K562 (cell line): ENCODE data around the gene ZFP36. TPM values are rescaled to one million over a fixed set of nuclear protein-coding genes. Genes with fewer than 3 reads are reported as not detected.
A peak's percentile ranks its signal among the peaks of the same experiment; 100 is the strongest.

Experiments used
- CXXC5 ChIP-seq: fragments of 250-450 bp; sonication (Bioruptor Pico); IDR thresholded peaks from 2 replicates; pipeline ENCODE4 v1.8.0; 2022; ENCODE audit warnings: inconsistent platforms, mild to moderate bottlenecking, moderate library complexity
- MCM5 ChIP-seq: fragments of 450-650 bp; IDR thresholded peaks from 2 replicates; pipeline ENCODE4 v1.6.1; 2016; ENCODE audit warnings: low read depth
- PML ChIP-seq: IDR thresholded peaks from 2 replicates; pipeline ENCODE4 v1.6.1; 2012; ENCODE audit warnings: low read length, inconsistent platforms
- RBFOX2 ChIP-seq: fragments of 200-400 bp; formaldehyde crosslinking; IDR thresholded peaks from 2 replicates; pipeline ENCODE4 v1.6.1; 2017; ENCODE audit warnings: low read depth, mild to moderate bottlenecking, low read length, moderate library complexity
- YY1 ChIP-seq, 3 experiments: IDR thresholded peaks; 2 replicates each; pipeline ENCODE4 v1.6.1; 2011; ENCODE audit warnings: low read length in 2 of 3, mild to moderate bottlenecking in 2 of 3, moderate library complexity in 2 of 3, borderline replicate concordance in 1 of 3, control low read depth in 1 of 3, low read depth in 1 of 3; ENCODE audit not compliant: insufficient read depth in 3 of 3, insufficient replicate concordance in 2 of 3, control insufficient read depth in 1 of 3, insufficient read length in 1 of 3; ENCODE audit errors: extremely low read depth in 1 of 3
- ZBED1 ChIP-seq: IDR thresholded peaks from 2 replicates; pipeline ENCODE4 v1.6.1; 2014
- polyA plus RNA-seq, 8 experiments: library from polyadenylated mRNA; depleted of rRNA in 4 of 8; stranded (reverse) in 5 of 8; unstranded in 3 of 8; fragments of >200 nt; fragmentation: Nextera tagmentation in 2 of 8; fragmentation: Illumina TruSeq in 1 of 8; extraction: Ambion mirVana in 2 of 8; extraction: Trizol in 1 of 8; gene quantifications; 2 replicates each; pipeline versions ENCODE4 v1.2.1 to v1.2.3, GENCODE V29; 2011 to 2014; ENCODE audit warnings: inconsistent platforms in 1 of 8, missing spikeins in 1 of 8
- total RNA-seq, 7 experiments: library from RNA; depleted of rRNA in 6 of 7; stranded (reverse); fragments of >200 nt in 6 of 7; fragmentation: Illumina TruSeq in 2 of 7; extraction: Trizol in 2 of 7; gene quantifications; 2 replicates each; pipeline versions ENCODE4 v1.2.1 to v1.2.3, GENCODE V29; 2011 to 2021; ENCODE audit warnings: low replicate concordance in 1 of 7
- TF ChIP-seq, protein P1 (sequence below): sonication (generic); IDR thresholded peaks from 2 replicates; pipeline ENCODE4 v1.6.1; 2016
- TF ChIP-seq, protein P2 (sequence below): fragments of 250-450 bp; sonication (Bioruptor Pico); IDR thresholded peaks from 2 replicates; pipeline ENCODE4 v1.9.0; 2021; ENCODE audit warnings: mild to moderate bottlenecking, inconsistent platforms
- TF ChIP-seq, protein P3 (sequence below), 2 experiments: fragments of 450-650 bp in 1 of 2; sonication (generic) in 1 of 2; formaldehyde crosslinking in 1 of 2; IDR thresholded peaks in 1 of 2; conservative IDR thresholded peaks in 1 of 2; 2 replicates each; pipeline versions ENCODE4 v1.6.1 to v1.8.1; 2016 to 2023; ENCODE audit warnings: mild to moderate bottlenecking in 2 of 2, moderate library complexity in 2 of 2, inconsistent platforms in 1 of 2, missing genetic modification reagents in 1 of 2
- TF ChIP-seq, protein P4 (sequence below): fragments of 200-800 bp; sonication (Bioruptor generic); IDR thresholded peaks from 2 replicates; pipeline ENCODE4 v1.6.1; 2017; ENCODE audit warnings: missing genetic modification characterization, missing compliant biosample characterization
- TF ChIP-seq, protein P5 (sequence below): sonication (generic); formaldehyde crosslinking; IDR thresholded peaks from 2 replicates; pipeline ENCODE4 v1.9.0; 2022; ENCODE audit warnings: mild to moderate bottlenecking, missing genetic modification reagents
- TF ChIP-seq, protein P6 (sequence below): sonication (generic); formaldehyde crosslinking; IDR thresholded peaks from 2 replicates; pipeline ENCODE4 v1.8.0; 2023; ENCODE audit warnings: missing genetic modification reagents, mild to moderate bottlenecking, borderline replicate concordance

ZFP36 gene
- total and polyA plus RNA-seq, 9 of the 15 experiments (the other 6 are each of a cell fraction or from before 2014, with no cell fraction given), result 1.0 to 20.1 (median 3.5) TPM

DNA sequence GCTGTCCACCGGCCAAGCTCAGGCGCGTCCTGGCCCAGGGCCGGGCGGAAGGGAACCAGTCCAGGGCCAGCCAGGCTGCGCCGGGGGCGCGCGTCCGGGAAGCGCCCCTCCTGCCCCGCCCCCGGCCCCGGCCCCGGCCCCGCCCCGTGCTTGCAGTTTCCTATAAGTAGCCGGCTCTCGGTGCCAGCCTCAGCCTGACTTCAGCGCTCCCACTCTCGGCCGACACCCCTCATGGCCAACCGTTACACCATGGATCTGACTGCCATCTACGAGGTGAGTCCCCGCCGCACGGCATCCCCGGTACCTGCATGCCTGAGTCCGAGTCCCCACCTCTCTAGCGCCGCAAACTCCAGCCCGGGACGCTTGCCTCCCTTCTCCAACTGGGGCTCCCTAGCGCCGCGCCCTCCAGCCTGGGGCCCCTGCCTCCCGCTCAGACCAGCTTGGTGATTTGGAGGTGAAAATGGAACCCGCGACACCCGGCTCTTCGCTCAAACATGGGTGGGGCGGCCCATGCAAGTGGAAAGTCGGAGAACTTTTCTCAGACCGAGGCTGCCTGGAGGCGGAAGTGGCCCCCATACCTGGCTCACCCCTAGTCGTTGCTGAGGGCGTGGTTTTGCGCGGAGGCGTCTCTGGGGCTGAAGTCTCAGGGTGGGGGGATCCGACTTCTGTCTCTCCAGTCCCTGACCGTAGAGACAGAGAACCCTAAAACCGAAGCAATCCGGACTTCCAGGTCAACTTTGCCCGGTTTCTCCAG lies at the start of gene ZFP36 (continued):
- TF ChIP-seq, protein P1, sequence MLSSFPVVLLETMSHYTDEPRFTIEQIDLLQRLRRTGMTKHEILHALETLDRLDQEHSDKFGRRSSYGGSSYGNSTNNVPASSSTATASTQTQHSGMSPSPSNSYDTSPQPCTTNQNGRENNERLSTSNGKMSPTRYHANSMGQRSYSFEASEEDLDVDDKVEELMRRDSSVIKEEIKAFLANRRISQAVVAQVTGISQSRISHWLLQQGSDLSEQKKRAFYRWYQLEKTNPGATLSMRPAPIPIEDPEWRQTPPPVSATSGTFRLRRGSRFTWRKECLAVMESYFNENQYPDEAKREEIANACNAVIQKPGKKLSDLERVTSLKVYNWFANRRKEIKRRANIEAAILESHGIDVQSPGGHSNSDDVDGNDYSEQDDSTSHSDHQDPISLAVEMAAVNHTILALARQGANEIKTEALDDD, result 0 out of 2 replicates have a peak, but pooled peaks have one; percentile 39
- TF ChIP-seq YY1 (IDR thresholded peaks at IDR 0.05; ENCODE audit: borderline replicate concordance in 1 of 3, control insufficient read depth in 1 of 3, extremely low read depth in 1 of 3, insufficient read depth in 3 of 3, insufficient read length in 1 of 3, insufficient replicate concordance in 2 of 3, low read depth in 1 of 3, low read length in 2 of 3) (peak in 2 of 3 experiments; percentile 62 to 68), CXXC5 (CRISPR knock-in tag) (peak; percentile 21), RBFOX2 (peak; percentile 84), ZBED1 (peak; percentile 45; the same call in 1 of the 2 replicates), MCM5 (no peak), PML (peak; percentile 79)
- TF ChIP-seq, protein P2, sequence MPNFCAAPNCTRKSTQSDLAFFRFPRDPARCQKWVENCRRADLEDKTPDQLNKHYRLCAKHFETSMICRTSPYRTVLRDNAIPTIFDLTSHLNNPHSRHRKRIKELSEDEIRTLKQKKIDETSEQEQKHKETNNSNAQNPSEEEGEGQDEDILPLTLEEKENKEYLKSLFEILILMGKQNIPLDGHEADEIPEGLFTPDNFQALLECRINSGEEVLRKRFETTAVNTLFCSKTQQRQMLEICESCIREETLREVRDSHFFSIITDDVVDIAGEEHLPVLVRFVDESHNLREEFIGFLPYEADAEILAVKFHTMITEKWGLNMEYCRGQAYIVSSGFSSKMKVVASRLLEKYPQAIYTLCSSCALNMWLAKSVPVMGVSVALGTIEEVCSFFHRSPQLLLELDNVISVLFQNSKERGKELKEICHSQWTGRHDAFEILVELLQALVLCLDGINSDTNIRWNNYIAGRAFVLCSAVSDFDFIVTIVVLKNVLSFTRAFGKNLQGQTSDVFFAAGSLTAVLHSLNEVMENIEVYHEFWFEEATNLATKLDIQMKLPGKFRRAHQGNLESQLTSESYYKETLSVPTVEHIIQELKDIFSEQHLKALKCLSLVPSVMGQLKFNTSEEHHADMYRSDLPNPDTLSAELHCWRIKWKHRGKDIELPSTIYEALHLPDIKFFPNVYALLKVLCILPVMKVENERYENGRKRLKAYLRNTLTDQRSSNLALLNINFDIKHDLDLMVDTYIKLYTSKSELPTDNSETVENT (CRISPR knock-in tag), result 0 out of 2 replicates have a peak, but pooled peaks have one; percentile 49
- TF ChIP-seq, protein P3, sequence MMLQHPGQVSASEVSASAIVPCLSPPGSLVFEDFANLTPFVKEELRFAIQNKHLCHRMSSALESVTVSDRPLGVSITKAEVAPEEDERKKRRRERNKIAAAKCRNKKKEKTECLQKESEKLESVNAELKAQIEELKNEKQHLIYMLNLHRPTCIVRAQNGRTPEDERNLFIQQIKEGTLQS (IDR thresholded peaks at IDR 0.05), result no peak
- TF ChIP-seq, protein P3 (CRISPR knock-in tag; conservative IDR thresholded peaks at IDR 0.05), result peak; percentile 55; the same call in 1 of the 2 replicates
- TF ChIP-seq, protein P4, sequence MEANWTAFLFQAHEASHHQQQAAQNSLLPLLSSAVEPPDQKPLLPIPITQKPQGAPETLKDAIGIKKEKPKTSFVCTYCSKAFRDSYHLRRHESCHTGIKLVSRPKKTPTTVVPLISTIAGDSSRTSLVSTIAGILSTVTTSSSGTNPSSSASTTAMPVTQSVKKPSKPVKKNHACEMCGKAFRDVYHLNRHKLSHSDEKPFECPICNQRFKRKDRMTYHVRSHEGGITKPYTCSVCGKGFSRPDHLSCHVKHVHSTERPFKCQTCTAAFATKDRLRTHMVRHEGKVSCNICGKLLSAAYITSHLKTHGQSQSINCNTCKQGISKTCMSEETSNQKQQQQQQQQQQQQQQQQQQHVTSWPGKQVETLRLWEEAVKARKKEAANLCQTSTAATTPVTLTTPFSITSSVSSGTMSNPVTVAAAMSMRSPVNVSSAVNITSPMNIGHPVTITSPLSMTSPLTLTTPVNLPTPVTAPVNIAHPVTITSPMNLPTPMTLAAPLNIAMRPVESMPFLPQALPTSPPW (CRISPR knock-in tag), result peak; percentile 87
- TF ChIP-seq, protein P5, sequence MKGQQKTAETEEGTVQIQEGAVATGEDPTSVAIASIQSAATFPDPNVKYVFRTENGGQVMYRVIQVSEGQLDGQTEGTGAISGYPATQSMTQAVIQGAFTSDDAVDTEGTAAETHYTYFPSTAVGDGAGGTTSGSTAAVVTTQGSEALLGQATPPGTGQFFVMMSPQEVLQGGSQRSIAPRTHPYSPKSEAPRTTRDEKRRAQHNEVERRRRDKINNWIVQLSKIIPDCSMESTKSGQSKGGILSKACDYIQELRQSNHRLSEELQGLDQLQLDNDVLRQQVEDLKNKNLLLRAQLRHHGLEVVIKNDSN (CRISPR knock-in tag), result no peak
- TF ChIP-seq, protein P6, sequence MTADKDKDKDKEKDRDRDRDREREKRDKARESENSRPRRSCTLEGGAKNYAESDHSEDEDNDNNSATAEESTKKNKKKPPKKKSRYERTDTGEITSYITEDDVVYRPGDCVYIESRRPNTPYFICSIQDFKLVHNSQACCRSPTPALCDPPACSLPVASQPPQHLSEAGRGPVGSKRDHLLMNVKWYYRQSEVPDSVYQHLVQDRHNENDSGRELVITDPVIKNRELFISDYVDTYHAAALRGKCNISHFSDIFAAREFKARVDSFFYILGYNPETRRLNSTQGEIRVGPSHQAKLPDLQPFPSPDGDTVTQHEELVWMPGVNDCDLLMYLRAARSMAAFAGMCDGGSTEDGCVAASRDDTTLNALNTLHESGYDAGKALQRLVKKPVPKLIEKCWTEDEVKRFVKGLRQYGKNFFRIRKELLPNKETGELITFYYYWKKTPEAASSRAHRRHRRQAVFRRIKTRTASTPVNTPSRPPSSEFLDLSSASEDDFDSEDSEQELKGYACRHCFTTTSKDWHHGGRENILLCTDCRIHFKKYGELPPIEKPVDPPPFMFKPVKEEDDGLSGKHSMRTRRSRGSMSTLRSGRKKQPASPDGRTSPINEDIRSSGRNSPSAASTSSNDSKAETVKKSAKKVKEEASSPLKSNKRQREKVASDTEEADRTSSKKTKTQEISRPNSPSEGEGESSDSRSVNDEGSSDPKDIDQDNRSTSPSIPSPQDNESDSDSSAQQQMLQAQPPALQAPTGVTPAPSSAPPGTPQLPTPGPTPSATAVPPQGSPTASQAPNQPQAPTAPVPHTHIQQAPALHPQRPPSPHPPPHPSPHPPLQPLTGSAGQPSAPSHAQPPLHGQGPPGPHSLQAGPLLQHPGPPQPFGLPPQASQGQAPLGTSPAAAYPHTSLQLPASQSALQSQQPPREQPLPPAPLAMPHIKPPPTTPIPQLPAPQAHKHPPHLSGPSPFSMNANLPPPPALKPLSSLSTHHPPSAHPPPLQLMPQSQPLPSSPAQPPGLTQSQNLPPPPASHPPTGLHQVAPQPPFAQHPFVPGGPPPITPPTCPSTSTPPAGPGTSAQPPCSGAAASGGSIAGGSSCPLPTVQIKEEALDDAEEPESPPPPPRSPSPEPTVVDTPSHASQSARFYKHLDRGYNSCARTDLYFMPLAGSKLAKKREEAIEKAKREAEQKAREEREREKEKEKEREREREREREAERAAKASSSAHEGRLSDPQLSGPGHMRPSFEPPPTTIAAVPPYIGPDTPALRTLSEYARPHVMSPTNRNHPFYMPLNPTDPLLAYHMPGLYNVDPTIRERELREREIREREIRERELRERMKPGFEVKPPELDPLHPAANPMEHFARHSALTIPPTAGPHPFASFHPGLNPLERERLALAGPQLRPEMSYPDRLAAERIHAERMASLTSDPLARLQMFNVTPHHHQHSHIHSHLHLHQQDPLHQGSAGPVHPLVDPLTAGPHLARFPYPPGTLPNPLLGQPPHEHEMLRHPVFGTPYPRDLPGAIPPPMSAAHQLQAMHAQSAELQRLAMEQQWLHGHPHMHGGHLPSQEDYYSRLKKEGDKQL (CRISPR knock-in tag), result peak; percentile 58; the same call in 1 of the 2 replicates
